Frontal cortex (tissue), 4 donors: ENCODE results near the gene MDH1B. TPM values are rescaled to one million over a fixed set of nuclear protein-coding genes. Genes with fewer than 3 reads are reported as not detected.

Source experiments
- DNase-seq, 2 donors: peaks; one replicate each; pipeline ENCODE4 v3.0.0; 2012; ENCODE audit warnings: low spot score in 2 of 2
- FAIRE-seq: peaks from 2 replicates; lab custom pipeline; 2012; peaks lifted over from hg19 to GRCh38; lab: Jason Lieb, UNC
- small RNA-seq: library from RNA; depleted of rRNA; stranded (forward); fragments of <200 nt; gene quantifications from one replicate; pipeline ENCODE3, GENCODE V24; 2014
- total RNA-seq: library from RNA; depleted of rRNA; stranded (reverse); fragments of >200 nt; gene quantifications from one replicate; pipeline ENCODE4 v1.2.3, GENCODE V29; 2014
- donor health status: control.
- donor health status: control.
- donor health status: control.

The MDH1B gene
- total RNA-seq, 1 donor from 2014 or later: 4.5 TPM

DNA sequence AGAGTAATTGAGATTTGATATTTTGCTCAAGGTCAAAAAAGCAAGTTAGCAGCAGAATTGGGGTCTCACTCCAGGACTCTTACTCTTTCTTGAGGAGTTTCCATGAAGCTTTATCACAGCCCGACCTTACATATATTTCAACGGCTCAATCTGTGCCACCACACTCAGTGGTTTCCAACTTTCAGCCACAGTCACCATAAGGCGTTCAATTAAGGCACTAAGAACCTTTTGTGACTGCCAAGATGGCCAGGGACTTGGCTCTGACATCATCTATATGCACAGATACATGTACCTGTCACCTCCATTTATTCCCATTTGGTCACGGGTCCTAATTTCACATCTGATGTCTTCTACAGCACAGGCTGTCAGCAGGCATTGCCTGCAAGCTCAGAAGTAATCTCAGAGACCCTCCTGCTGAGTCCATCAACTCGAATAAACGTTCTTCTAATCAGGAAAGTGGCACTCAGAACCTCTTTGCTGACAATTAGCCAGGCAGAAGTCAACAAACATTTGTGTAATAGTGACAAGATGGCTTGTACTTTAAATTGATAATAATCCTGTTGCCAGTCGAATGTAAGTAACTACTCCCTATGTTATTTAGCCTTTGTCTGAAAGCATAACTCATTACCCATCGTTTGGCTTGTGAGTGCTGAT is 63.0 kb downstream of the MDH1B start:
- DNase-seq: no peak
- no peak for FAIRE-seq

GRCh38 chr2:206700156-206700555 is 65.0 kb downstream of the MDH1B start:
- FAIRE-seq: no peak
- DNase-seq: no peak

- no peak for FAIRE-seq
- no peak for DNase-seq
These were observed 66.3 kb downstream of the MDH1B start for GRCh38 chr2:206698811-206699210.

DNA sequence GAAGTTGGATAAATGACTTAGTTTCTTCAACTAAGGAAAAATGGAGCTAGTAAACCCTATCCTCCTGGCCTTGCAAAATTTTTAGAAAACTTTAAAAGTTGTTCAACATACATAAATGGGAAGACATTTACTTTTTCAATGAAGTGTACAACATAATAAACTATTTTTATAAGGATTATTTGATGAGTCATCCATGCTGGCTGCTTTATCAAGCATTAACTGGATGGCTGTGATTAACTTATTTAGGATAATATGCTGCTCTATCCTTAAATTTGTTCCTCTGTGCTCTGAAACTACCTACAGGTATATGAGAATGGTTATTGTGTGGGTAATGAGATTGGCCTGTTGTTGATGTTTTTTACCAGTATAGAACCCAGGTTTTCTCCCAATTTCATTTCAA is 68.2 kb downstream of the MDH1B start:
- DNase-seq: no peak
- no peak for FAIRE-seq

- FAIRE-seq (no peak), DNase-seq (peak; percentile 10 to 40)
These were observed 71.6 kb downstream of the MDH1B start for GRCh38 chr2:206693399-206694137.

DNA sequence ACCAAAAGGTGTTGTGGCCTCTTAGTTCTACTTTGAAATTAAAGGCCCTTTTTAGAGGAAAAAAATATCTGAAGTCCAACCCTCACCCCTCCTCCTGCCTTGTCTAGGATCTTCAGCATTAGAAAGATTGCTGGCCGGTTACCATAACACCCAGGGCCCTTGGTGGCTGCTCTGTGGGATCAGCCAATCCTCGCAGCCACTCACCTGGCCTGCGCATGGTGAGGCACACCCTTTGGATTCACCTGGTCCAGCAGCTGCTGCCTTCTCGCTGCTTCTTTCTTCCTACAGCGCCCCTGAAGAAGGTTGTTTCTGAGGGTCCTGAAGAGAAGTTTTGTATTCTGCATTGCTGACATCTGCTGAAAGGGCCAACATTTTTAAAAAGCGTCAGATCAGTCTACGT is 72.2 kb downstream of the MDH1B start:
- FAIRE-seq (no peak), DNase-seq (no peak)

GRCh38 chr2:206688990-206689389 is 76.1 kb downstream of the MDH1B start:
- no peak for DNase-seq
- FAIRE-seq: no peak

DNA sequence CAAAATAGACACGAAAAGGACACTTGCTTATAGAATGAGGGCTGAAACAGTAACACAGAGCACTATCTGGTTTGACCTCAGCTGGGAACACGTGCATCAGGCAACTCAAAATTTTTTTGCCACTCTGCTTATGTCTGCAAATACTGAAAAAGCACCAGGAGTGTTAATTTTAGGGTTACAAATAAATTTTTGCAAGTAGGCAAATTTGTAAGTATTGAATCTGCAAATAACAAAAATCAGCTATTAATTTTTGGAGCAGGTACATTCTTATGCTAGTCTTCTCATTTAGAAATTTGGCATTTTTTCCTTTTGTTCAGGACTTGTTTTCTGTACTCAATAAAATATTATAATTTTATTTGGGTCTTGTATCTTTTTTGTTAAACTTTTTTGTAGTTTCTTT is 76.7 kb downstream of the MDH1B start:
- FAIRE-seq: peak; percentile 66
- DNase-seq: no peak

Small RNA genes within 50 kb of the gene (small RNA-seq; reads per million reads assigned to genes)
- gene MIR3130-2: not detected
- not detected for gene RF00019

Other genes with a start within 250 kb of the MDH1B start
- gene FAM237A, start 122.8 kb downstream of the MDH1B start, total RNA-seq: not detected
- gene DYTN, start 46.9 kb downstream of the MDH1B start, total RNA-seq: not detected
- gene FASTKD2, start 278 bp upstream of the MDH1B start, total RNA-seq: 47.7 TPM
- gene CPO, start 174.2 kb upstream of the MDH1B start, total RNA-seq: not detected